Stimulated activated CD8-positive, alpha-beta memory T cell treated with anti-CD3 and anti-CD28 coated beads, Interleukin-15, amount 100 ng/mL, for 1 hour (primary cell): ENCODE data around the gene TTR.

Experiments
- DNase-seq: peaks from one replicate; pipeline ENCODE4 v3.0.0-alpha.2; 2020; ENCODE audit warnings: low read depth

The TTR gene

DNA sequence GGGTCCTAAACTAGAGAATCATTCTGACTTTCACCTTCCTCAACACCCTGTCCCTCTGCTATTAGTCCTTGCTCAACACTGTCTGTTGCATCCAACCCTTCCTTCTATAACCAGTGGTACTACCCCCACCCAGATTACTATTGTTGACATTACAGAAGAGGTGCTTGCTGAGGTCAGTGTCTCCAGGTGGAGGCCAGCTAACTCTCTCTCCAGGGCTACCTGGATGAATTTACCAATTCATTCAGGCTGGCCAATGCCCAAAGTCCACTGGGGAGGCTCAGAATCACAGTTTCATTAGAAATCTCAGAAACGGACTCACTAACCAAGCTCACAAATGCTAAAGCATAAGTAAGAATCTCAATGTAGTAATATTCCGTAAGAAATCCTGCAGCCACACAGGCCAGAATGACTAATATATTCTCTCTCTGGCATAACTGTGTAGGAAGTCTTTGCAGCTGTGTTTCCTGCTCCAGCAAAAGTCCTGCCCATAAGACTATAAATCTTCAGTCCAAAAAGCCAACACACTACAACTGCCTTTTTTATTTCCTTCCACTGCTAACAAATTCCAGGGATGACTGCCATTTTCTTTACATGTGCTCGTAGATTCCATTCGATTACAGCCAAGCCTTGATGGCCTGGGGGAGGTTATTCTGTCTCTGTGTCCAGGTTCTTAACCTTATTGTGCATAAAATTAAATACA lies 10.0 kb upstream of the TTR start:
- no peak for DNase-seq

DNA sequence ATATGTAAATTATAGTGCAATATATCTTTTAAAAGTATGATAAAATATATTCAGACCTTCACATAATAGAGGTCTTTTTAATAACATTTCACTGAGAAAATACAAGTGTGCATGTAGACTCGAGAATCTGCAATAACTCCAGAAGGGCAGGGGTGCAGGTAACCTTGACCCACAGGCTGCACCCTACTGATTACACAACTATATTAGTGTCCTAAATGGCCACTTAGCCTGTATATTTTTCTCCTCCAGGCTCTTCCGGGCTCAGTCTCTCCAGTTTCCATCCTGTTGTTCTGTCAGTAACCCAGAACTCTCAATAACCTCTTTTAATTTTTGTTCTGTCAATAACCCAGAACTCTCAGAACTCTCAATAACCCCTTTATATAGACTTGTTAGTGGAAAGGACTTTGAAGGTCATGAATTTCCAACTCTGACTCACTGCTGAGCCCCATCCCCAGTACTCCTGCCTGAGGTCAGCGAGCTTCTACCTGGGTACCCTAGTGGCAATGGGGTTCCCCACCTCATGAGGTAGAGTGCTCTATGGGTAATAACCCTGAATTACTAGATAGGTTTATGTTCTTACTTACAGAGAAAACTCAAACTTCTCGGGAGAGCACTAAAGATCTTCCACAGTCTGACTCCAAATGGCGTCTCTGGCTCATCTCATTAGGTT lies 8.4 kb upstream of the TTR start:
- DNase-seq, result no peak

DNA sequence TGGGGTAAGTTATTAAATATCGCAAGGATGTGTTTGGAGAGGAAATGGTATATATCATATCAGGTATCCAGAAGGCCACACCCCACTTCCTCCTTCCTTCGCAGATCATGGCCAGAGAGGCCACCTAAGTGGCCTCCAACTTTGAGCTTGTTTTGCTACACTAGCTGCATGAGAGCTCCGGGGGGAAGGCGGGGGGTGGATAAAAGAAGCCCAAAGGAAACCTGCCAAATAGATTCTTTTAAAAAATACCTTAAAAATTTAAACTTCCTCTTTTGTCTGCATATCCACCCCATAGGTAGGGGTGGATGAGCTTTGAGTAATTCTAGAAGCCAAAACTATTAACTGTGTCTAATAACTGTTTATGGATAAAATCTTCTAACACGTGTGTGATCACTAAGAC lies 5.7 kb upstream of the TTR start:
- DNase-seq, result no peak

DNA sequence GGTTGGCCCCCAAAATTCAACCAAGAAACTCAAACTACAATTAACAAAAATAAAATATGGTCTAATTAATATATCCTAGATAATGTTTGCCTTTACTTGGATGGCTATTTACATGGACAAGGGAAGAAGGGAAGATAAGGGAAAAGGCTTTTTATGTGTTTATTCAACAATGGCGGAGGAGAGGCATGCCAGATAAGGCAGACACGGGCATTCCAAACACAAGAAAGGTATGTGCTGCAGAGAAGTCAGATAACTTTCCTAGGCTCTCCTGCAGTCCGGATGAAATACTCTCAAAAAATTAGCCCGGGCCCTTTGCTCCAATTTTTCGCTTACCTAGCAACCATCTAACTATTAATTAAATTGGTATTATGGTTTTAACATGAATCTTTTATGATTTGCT lies 5.1 kb upstream of the TTR start:
- no peak for DNase-seq

DNA sequence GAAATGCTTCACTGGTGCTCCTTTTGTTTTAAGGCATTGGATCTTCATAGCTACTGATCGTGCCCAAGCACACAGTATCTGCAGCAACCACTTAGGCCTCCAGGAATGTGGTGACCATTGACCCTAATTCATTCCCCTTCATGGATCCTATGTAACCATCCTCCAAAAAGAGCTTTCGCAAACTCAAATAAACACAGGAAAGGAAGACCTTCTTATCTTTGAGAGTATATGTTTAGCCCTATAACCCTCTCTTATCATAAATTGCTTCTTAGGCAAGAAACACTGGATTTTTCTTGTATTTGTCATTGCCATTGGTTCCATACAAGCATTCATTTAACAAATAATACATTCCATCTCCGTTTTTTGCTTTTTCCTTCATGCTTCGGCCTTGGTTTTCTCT lies 4.1 kb upstream of the TTR start:
- DNase-seq, result no peak

DNA sequence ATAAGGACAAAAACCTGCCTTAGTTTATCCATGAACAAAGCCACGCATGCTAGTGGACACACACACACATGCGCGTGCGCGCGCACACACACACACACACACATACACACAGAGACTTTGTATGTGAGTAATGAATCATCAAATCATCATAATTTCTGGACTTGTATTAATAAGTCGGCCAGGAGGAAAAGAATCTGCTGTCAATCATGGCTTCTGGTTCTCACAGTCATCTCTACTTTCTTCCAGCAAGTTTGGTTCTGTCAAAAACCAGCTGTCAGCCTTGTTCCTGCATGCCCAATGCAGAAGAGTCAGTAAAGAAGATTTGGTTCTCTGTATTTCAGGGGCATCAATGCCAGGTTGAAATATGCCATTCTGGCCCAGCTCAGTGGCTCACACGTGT lies 1.1 kb upstream of the TTR start:
- no peak for DNase-seq

DNA sequence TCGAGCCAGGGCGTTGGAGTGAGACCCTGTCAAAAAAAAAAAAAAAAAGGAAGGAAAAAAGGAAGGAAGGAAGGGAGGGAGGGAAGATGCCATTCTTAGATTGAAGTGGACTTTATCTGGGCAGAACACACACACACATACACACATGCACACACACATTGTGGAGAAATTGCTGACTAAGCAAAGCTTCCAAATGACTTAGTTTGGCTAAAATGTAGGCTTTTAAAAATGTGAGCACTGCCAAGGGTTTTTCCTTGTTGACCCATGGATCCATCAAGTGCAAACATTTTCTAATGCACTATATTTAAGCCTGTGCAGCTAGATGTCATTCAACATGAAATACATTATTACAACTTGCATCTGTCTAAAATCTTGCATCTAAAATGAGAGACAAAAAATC lies 564 bp upstream of the TTR start:
- no peak for DNase-seq

DNA sequence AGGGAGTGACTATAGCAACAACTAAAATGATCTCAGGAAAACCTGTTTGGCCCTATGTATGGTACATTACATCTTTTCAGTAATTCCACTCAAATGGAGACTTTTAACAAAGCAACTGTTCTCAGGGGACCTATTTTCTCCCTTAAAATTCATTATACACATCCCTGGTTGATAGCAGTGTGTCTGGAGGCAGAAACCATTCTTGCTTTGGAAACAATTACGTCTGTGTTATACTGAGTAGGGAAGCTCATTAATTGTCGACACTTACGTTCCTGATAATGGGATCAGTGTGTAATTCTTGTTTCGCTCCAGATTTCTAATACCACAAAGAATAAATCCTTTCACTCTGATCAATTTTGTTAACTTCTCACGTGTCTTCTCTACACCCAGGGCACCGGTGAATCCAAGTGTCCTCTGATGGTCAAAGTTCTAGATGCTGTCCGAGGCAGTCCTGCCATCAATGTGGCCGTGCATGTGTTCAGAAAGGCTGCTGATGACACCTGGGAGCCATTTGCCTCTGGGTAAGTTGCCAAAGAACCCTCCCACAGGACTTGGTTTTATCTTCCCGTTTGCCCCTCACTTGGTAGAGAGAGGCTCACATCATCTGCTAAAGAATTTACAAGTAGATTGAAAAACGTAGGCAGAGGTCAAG lies 955 bp downstream of the TTR start:
- no peak for DNase-seq

DNA sequence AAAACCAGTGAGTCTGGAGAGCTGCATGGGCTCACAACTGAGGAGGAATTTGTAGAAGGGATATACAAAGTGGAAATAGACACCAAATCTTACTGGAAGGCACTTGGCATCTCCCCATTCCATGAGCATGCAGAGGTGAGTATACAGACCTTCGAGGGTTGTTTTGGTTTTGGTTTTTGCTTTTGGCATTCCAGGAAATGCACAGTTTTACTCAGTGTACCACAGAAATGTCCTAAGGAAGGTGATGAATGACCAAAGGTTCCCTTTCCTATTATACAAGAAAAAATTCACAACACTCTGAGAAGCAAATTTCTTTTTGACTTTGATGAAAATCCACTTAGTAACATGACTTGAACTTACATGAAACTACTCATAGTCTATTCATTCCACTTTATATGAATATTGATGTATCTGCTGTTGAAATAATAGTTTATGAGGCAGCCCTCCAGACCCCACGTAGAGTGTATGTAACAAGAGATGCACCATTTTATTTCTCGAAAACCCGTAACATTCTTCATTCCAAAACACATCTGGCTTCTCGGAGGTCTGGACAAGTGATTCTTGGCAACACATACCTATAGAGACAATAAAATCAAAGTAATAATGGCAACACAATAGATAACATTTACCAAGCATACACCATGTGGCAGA lies 3.6 kb downstream of the TTR start:
- no peak for DNase-seq

DNA sequence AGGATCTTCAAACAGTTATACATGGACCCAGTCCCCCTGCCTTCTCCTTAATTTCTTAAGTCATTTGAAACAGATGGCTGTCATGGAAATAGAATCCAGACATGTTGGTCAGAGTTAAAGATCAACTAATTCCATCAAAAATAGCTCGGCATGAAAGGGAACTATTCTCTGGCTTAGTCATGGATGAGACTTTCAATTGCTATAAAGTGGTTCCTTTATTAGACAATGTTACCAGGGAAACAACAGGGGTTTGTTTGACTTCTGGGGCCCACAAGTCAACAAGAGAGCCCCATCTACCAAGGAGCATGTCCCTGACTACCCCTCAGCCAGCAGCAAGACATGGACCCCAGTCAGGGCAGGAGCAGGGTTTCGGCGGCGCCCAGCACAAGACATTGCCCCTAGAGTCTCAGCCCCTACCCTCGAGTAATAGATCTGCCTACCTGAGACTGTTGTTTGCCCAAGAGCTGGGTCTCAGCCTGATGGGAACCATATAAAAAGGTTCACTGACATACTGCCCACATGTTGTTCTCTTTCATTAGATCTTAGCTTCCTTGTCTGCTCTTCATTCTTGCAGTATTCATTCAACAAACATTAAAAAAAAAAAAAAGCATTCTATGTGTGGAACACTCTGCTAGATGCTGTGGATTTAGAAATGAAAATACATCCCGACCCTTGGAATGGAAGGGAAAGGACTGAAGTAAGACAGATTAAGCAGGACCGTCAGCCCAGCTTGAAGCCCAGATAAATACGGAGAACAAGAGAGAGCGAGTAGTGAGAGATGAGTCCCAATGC lies 4.6 kb downstream of the TTR start:
- DNase-seq, result no peak

DNA sequence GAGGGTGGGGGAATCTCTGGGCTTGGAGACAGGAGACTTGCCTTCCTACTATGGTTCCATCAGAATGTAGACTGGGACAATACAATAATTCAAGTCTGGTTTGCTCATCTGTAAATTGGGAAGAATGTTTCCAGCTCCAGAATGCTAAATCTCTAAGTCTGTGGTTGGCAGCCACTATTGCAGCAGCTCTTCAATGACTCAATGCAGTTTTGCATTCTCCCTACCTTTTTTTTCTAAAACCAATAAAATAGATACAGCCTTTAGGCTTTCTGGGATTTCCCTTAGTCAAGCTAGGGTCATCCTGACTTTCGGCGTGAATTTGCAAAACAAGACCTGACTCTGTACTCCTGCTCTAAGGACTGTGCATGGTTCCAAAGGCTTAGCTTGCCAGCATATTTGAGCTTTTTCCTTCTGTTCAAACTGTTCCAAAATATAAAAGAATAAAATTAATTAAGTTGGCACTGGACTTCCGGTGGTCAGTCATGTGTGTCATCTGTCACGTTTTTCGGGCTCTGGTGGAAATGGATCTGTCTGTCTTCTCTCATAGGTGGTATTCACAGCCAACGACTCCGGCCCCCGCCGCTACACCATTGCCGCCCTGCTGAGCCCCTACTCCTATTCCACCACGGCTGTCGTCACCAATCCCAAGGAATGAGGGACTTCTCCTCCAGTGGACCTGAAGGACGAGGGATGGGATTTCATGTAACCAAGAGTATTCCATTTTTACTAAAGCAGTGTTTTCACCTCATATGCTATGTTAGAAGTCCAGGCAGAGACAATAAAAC lies 6.5 kb downstream of the TTR start:
- DNase-seq, result no peak

DNA sequence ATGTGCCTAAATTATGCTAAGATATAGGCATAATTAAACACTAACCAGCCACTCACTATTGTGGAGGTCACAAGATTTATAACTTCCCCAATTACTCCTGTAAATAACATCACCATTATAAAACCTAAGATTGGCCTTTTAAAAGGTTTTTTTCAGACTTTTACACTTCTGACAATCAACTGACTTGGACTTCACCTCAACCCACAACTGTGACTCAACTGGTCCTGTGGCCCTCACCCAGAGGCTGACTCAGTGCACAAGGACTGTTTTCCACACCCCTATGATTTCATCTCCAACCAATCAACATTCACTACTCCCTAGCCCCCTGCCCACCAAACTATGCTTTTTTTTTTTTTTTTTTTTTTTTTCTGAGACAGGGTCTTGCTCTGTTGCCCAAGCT lies 11.6 kb downstream of the TTR start:
- DNase-seq, result no peak

DNA sequence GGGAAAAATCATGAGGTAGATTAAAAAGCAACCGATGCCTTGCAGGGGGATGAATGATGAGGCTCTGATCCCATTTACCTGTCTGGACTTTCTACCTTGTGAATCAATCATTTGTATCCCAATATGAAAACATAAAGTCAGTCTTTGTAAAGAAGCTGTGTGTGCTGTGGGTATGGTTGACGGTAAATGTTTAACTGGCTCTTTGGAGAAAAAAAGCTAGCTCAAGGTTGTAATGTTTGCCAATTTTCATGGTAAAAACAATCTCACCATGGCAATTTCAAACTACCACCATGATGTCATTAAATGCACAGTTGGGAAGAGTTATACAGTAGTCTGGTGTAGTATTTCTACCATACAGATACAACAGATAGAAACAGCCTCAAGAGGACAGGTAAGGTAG lies 14.6 kb downstream of the TTR start:
- no peak for DNase-seq

DNA sequence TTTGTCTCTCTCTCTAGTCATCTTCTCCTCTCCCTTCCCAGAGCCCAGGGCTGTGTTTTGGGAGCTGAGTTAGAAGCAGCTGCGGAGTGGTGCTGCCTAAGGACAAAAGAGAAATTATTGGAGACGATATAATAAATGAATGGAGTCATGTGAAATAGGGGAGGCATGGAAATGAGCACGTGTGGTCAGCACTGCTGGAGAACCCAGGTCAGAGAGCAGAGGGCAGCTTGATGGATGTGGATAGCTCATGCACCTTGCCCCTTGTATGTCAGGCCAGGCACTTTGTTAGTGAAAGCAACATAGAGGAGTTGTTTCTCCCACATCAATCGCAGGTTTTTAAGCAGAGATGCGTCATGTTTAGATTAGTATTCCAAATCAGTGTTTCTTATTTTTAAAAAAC lies 15.7 kb downstream of the TTR start:
- DNase-seq, result no peak

DNA sequence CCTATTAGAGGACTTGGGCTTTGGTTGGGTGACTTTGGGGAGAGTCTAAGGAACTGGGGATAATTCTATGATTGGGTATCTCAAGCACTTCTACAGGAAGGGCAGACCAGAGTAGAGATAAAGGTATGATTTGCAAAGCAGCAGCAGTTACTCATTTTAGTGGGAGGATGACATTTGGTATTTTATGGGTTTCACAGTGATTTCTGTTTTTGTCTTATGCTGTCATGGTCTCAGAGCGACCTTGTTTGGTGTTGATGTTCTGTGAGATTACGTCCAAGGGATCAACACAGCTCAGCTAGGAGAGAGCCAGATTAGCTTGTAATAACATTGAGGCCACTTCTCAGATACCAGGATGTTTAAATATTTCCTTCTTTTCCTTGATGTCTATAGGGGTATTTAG lies 18.2 kb downstream of the TTR start:
- DNase-seq, result no peak

DNA sequence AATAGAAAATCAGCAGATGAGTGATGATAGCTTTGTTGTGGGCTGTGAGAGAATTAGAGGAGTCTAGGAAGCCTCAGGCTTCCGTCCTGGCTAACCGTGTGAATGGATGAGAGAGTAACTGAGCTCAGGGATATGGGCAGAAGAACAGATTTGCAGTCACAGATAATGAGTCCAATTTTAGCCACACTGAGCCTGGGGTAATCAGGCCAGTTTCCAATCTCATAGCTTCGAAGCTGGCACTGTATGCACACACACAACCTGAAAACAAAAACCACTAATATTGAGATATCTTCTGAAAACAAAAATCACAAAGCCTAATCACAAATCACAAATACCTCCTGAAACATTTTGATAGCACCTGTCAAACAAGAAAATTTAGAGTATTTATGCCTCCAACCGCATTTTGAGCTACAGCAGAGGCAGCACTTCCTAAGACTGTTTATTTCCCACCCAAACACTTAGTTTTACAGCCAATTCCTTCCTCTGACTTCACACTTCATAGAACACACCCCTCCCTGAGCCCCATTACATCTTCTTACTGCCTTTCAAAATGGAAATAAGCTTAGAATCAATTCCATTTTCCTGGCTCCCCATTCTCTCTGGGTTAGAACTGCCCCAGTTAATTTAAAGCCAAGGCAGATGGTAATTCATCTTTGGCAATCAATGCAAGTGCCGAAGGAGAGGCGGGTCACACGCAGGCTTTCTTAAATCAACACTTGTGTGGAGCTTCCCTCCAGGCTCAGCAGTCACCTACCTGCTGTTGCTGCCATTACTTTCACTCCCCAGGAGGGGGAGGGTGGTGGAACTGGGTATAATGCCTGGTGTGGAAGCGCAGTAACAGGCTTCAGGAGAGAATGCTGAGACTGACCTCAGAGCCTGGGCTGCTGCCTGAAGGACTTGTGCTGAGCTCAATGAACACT lies 18.9 kb downstream of the TTR start:
- no peak for DNase-seq

DNA sequence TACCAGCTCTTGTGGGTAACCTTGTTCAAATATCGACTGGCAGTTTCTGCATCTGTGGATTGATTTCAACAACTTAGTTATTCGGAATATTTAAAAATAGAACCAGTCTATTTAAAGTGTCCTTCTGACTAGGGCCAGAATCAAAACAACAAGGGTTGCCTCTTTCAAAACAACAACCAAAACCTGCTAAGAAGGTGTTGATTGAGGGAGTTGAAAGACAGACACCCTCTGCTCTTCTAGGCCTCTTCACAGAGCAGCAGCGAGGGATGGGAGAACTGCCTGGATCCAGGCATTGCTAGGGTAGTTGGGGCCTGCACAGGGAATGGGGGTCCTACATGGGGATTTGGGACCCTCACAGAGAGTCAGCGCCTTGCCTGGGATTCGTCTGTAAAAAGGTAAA lies 19.8 kb downstream of the TTR start:
- no peak for DNase-seq

DNA sequence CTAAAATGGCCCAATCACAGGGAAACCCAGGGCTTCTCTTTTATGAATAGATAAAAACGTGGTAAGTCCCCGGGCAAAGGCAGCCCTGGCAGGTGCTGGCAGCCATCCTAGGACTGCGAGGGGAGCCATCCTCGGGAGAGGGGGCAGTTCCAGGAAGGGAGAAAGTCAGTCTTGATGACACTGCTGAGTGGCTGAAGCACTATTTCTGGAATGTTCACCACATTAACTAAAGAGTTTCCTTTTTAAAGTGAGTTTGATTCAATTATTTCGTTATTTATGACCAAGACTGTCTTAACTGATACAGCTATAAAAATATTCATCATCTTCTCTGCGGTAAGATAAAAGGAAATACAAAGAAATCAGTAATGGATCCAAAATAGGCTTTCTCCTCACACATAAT lies 20.4 kb downstream of the TTR start:
- no peak for DNase-seq

DNA sequence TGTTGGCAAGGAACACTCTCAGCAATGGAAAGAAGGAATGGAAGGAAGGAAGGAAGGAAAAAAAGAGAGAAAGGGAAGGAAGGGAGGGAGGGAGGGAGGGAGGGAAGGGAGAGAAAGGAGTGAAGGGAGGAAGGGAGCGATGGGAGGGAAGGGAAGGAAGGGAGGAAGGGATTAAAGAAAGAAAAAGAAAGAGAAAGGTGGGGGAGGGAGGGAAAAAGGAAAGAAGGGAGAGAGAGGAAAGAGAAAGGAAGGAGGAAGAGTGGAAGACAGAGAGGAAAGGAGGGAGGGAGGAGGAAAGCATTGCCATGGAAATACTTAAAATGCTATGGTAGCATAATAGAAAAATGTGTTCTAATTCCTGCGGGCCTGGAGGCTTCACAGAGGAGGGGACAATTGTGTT lies 22.4 kb downstream of the TTR start:
- no peak for DNase-seq

DNA sequence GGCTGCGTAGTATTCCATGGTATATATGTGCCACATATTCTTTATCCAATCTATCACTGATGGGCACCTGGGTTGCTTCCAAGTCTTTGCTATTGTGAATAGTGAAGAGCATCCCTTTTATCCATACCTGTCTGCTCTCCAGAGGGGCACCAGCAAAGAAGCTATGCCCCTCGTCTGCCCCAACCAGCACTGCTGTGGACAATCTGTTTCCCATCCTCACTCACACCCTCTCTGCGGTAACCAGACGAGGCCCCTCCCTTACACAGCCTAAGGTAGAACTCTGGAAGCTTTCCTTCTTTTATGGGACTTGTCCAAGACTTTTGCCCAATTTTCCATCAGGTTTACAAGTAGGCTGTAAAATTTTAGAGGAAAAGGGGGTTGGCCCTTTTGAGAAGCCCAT lies 24.9 kb downstream of the TTR start:
- DNase-seq, result no peak
